Right atrium auricular region (tissue), 2 donors: ENCODE results near the gene AK3. TPM values are rescaled to one million over a fixed set of nuclear protein-coding genes. Genes with fewer than 3 reads are reported as not detected.
A peak's percentile ranks its signal among the peaks of the same experiment; 100 is the strongest.

Source experiments
- DNase-seq: peaks from one replicate; pipeline ENCODE4 v3.0.0-alpha.2; 2019; ENCODE audit warnings: low spot score
- H3K27ac ChIP-seq, 2 donors: fragments of 200-600 bp; sonication (generic); 1 replicate in 1 of 2; 2 replicates in 1 of 2; pipeline ENCODE4 v1.5.1; 2016 to 2019
- H3K27me3 ChIP-seq, 2 donors: fragments of 200-600 bp; sonication (generic); one replicate each; pipeline versions ENCODE4 v1.5.1 to v1.6.0; 2017 to 2019
- H3K36me3 ChIP-seq: fragments of 200-600 bp; sonication (generic); one replicate; pipeline ENCODE4 v1.5.1; 2016
- H3K4me1 ChIP-seq, 2 donors: fragments of 200-600 bp; sonication (generic); one replicate each; pipeline versions ENCODE4 v1.5.1 to v1.6.0; 2017 to 2019
- H3K4me3 ChIP-seq, 2 donors: fragments of 200-600 bp; sonication (generic); 1 replicate in 1 of 2; 2 replicates in 1 of 2; pipeline ENCODE4 v1.5.1; 2017 to 2019; ENCODE audit warnings: mild to moderate bottlenecking in 1 of 2, moderate library complexity in 1 of 2
- H3K9me3 ChIP-seq, 2 donors: fragments of 200-600 bp; sonication (generic); one replicate each; pipeline ENCODE4 v1.5.1; 2019
- CTCF ChIP-seq, 2 donors: fragments of 200-600 bp; sonication (generic); IDR thresholded peaks; one replicate each; pipeline ENCODE4 v1.5.1; 2019; ENCODE audit warnings: antibody characterized with exemption in 2 of 2
- total RNA-seq, 2 donors: library from RNA; depleted of rRNA; stranded (reverse); fragments of >200 nt; gene quantifications; one replicate each; pipeline ENCODE4 v1.1.0, GENCODE V29; 2016

AK3 gene
- total RNA-seq, 2 donors from 2014 or later, result 109 to 201 TPM

DNA sequence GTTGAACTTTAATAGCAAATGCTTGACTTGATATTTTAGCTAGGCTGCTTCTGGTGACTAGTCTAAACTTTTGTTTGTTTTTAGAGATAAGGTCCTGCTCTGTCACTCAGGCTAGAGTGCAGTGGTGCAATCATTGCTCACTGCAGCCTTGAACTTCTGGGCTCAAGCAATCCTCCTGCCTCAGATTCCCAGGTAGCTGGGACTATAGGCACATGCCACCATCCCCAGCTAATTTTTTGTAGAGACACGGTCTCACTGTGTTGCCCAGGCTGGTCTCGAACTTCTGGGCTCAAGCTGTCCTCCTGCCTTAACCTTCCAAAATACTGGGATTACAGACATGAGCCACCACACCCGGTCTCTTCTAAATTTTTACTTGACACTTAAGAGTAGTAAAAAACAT, 40.9 kb downstream of the AK3 start:
- no peak for DNase-seq
- no peaks in the 10 kb centered on the region for H3K9me3 ChIP-seq
- no peaks in the 10 kb centered on the region for H3K27me3 ChIP-seq
- peaks cover 79% of the 10 kb centered on the region for H3K36me3 ChIP-seq
- no peaks in the 10 kb centered on the region for H3K4me1 ChIP-seq
- H3K4me3 ChIP-seq, result no peak overlapping the region
- no peak overlapping the region for H3K27ac ChIP-seq
- TF ChIP-seq CTCF (IDR thresholded peaks at IDR 0.05), result no peak

DNA sequence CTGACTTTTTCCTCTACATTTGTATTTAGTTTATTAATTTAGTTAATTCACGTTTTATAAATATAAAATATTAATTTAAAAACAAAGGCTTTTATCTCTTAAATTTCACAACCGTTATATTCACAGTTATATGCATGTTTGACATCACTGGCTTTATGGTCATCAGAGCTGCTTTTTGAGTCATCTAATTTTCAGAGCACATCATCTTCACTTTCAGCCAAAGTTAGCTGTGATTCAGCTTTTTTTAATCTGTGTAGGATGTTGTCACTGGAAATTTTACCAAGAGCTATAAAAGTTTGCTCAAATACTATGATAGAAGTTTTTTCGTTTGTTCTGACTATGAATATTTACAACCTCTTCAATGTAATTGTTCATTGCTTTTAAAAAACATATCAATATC, 49.2 kb downstream of the AK3 start:
- no peak for TF ChIP-seq CTCF (IDR thresholded peaks at IDR 0.05)
- DNase-seq, result no peak
- Histone ChIP-seq H3K4me1 (peaks cover 0 to 19% of the 10 kb centered on the region in 2 donors), H3K9me3 (no peaks in the 10 kb centered on the region), H3K27ac (no peak overlapping the region), H3K36me3 (peaks cover 34% of the 10 kb centered on the region), H3K4me3 (no peak overlapping the region), H3K27me3 (no peaks in the 10 kb centered on the region)

- peaks cover 0 to 29% of the 10 kb centered on the region in 2 donors for H3K4me1 ChIP-seq
- no peak overlapping the region for H3K27ac ChIP-seq
- H3K4me3 ChIP-seq, result no peak overlapping the region
- no peak for DNase-seq
- H3K27me3 ChIP-seq, result no peaks in the 10 kb centered on the region
- H3K36me3 ChIP-seq, result peaks cover 35% of the 10 kb centered on the region
- no peak for TF ChIP-seq CTCF (IDR thresholded peaks at IDR 0.05)
- no peaks in the 10 kb centered on the region for H3K9me3 ChIP-seq
Observed at GRCh38 chr9:4690144-4690543, 50.9 kb downstream of the AK3 start.

- peaks cover 35% of the 10 kb centered on the region for H3K36me3 ChIP-seq
- no peak for DNase-seq
- H3K4me3 ChIP-seq, result no peak overlapping the region
- TF ChIP-seq CTCF (IDR thresholded peaks at IDR 0.05), result no peak
- no peaks in the 10 kb centered on the region for H3K27me3 ChIP-seq
- H3K27ac ChIP-seq, result no peak overlapping the region
- H3K9me3 ChIP-seq, result no peaks in the 10 kb centered on the region
- peaks cover 0 to 34% of the 10 kb centered on the region in 2 donors for H3K4me1 ChIP-seq
Observed at GRCh38 chr9:4689687-4690104, 51.3 kb downstream of the AK3 start.

GRCh38 chr9:4689021-4689420, 52.0 kb downstream of the AK3 start:
- H3K9me3 ChIP-seq, result no peaks in the 10 kb centered on the region
- H3K27ac ChIP-seq, result no peak overlapping the region
- H3K27me3 ChIP-seq, result no peaks in the 10 kb centered on the region
- no peak for DNase-seq
- peaks cover 0 to 37% of the 10 kb centered on the region in 2 donors for H3K4me1 ChIP-seq
- no peak overlapping the region for H3K4me3 ChIP-seq
- peaks cover 28% of the 10 kb centered on the region for H3K36me3 ChIP-seq
- TF ChIP-seq CTCF (IDR thresholded peaks at IDR 0.05), result no peak

GRCh38 chr9:4686584-4686983, 54.4 kb downstream of the AK3 start:
- no peak for TF ChIP-seq CTCF (IDR thresholded peaks at IDR 0.05)
- no peak overlapping the region for H3K4me3 ChIP-seq
- peaks cover 25% of the 10 kb centered on the region for H3K36me3 ChIP-seq
- DNase-seq, result no peak
- H3K9me3 ChIP-seq, result no peaks in the 10 kb centered on the region
- H3K27me3 ChIP-seq, result no peaks in the 10 kb centered on the region
- peaks cover 0 to 39% of the 10 kb centered on the region in 2 donors for H3K4me1 ChIP-seq
- H3K27ac ChIP-seq, result peak overlapping the region in 1 of 2 donors; percentile 66
